K562 treated with DMSO at 1 percent for 24 hours (cell line): ENCODE measurements around the gene PIGM. TPM values are rescaled to one million over a fixed set of nuclear protein-coding genes. Genes with fewer than 3 reads are reported as not detected.

Experiments
- total RNA-seq: library from RNA; unstranded; fragments of 300-600 nt; gene quantifications from 2 replicates; pipeline ENCODE4 v1.2.3, GENCODE V29; 2022; ENCODE audit warnings: low read depth; ENCODE audit not compliant: insufficient read depth

PIGM gene
- 2.7 and 3.4 TPM in 2 replicates for total RNA-seq

DNA sequence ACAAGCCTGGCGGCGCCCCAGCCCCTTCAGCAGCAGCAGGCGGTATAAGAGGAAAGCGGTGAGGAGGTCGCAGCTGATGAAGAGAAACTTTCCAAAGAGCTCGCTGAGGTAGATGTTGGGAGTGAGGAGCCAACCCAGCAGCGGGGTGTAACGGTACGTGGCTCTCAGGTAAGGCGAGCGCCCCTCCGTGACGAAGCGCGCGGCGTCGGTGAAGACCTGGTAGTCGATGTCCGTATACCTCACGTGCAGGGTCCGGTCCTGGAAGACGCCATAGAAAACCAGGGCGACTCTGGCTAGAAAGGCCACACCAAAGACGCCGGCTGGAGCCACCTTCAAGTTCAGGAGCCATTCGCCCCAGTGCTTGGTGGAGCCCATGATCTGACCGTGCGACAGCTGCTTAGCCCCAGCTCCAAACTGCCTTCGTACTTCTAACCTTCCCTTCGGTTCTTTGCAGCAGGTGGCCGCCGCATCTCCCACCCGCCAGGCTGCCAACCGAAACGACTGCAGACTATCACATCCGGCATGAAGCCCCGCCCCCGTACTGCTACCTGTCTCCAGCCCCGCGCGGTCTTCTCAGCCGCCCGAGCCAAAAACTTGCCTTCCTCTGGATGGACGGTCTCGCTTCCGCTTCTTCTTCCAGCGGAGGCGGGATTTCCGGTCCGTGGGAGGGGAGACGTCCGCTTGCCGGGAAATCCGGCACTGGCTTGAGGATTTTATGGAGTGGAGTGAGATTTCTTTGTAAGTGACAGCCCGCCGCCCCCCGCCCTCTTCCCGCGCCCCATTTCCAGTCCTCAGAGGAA lies at the start of gene PIGM:
PIGM (minus strand) TSS at position 626 of the 800 bp plus-strand sequence; CDS start at position 375, 251 bp downstream.

DNA sequence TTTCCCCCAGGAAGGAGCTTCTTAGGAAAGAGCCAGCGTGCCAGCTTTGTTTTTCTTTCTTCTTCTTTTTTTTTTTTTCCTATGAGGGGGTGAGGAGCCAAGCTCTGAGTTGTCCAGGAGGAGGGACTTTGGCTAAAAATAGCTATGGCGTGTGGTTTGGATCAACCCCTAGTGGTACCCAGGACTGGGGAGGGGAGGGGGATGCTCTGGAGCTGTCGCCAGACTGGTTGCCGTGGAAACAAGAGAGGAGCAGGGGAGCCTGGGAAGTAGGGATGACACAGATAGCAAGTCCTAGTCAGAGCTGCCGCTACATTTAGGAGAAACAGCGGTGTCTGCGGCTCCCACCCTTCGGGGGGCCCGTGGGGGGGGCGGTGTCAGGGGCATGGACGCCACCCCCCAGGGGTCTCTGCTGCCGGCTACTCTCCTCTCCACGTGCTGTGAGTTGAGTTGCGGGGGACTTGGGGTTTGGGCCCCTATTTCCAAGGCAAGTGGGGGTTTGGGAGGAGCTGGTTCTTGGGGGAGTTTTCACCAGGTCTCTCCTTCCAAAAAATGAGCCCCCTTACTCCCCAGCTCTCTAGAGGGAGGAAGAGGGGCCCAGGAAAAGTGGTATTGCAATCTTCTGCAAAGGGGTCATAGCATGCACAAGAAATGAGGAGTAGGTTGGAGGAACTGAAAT lies 49.6 kb upstream of the PIGM start, which contains the start of gene KCNJ9:
KCNJ9 (plus strand) TSS at position 278 of the 676 bp plus-strand sequence. CDS start 2,493 bp downstream, outside the sequence.

DNA sequence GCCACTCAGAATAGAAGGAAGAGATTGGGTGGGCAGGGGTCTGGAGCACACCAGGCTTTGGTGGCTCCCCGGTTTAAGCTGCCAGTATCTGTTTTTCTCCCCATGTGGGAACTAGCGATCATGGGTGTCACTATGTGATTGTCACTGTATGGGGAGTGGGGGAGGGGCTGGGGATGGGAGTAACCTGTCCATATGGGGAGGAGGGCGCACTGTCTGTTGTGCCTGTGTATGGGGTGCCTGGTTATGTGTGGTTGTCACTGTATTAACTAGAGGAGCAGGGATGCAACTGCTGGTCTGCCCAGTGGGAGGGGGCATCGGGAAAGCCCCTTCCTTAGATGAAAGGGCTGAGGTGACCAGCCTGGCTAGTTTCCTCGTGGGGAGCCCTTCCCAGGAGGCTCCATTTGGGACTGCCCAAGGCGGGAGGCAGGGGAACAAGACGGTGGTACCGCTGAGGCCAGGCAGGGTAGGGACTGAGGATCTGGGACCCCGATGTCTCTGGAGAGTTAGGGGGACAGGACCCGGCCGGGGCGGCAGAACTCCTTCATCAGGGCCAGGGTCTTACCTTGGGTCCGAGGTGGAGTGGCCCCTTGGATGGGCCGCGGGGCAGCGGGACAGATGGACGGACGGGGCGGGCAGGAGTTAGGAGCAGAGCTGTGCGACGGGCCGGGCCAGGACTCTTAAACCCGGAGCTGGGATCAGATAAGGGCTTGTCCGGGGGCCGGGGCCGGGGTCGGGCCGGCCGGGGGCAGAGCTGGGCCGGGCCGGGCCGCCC lies 37.9 kb upstream of the PIGM start, which contains the start of gene KCNJ10:
KCNJ10 (minus strand) TSS at position 701 of the 772 bp plus-strand sequence. CDS start 27,628 bp downstream, outside the sequence.

Other genes with a start within 250 kb of the PIGM start
- not detected in 2 replicates for gene FCRL6, start 229.6 kb downstream of the PIGM start, total RNA-seq
- gene SLAMF8, start 205.1 kb downstream of the PIGM start, total RNA-seq = not detected in 2 replicates
- not detected in 2 replicates for gene VSIG8, start 169.3 kb downstream of the PIGM start, total RNA-seq
- gene CFAP45, start 131.8 kb downstream of the PIGM start, total RNA-seq = 0.63 and 0.83 TPM in 2 replicates
- gene TAGLN2, start 106.5 kb downstream of the PIGM start, total RNA-seq = 386 and 426 TPM in 2 replicates
- 0.12 and 0.39 TPM in 2 replicates for gene IGSF9, start 86.4 kb downstream of the PIGM start, total RNA-seq
- gene SLAMF9, start 77.8 kb downstream of the PIGM start, total RNA-seq = not detected in 2 replicates
- not detected in 2 replicates for gene KCNJ10, start 38.2 kb upstream of the PIGM start, total RNA-seq
- not detected in 2 replicates for gene KCNJ9, start 49.5 kb upstream of the PIGM start, total RNA-seq
- 25.7 and 28.0 TPM in 2 replicates for gene IGSF8, start 66.6 kb upstream of the PIGM start, total RNA-seq
- not detected in 2 replicates for gene ATP1A2, start 83.8 kb upstream of the PIGM start, total RNA-seq
- gene ATP1A4, start 119.6 kb upstream of the PIGM start, total RNA-seq = not detected in 2 replicates
- gene CASQ1, start 158.6 kb upstream of the PIGM start, total RNA-seq = 0.24 and 0.46 TPM in 2 replicates
- gene PEA15, start 173.4 kb upstream of the PIGM start, total RNA-seq = 74.1 and 74.8 TPM in 2 replicates
- gene DCAF8, start 230.6 kb upstream of the PIGM start, total RNA-seq = 90.5 and 106 TPM in 2 replicates